Esophagus squamous epithelium (tissue), 4 donors: ENCODE measurements around the gene FEZF2.

Experiments used
- POLR2A ChIP-seq, 4 donors: fragments of 450-650 bp; IDR thresholded peaks; one replicate each; pipeline ENCODE4 v1.6.1; 2017; ENCODE audit warnings: antibody characterized with exemption in 4 of 4, mild to moderate bottlenecking in 4 of 4, moderate library complexity in 3 of 4
- TF ChIP-seq, protein P1 (sequence below), 6 experiments: fragments of 450-650 bp in 4 of 6; fragments of 200-600 bp in 2 of 6; sonication (generic) in 2 of 6; IDR thresholded peaks; one replicate each; pipeline ENCODE4 v1.5.1; 2016 to 2019; ENCODE audit warnings: antibody characterized with exemption in 6 of 6, mild to moderate bottlenecking in 4 of 6, moderate library complexity in 4 of 6

DNA sequence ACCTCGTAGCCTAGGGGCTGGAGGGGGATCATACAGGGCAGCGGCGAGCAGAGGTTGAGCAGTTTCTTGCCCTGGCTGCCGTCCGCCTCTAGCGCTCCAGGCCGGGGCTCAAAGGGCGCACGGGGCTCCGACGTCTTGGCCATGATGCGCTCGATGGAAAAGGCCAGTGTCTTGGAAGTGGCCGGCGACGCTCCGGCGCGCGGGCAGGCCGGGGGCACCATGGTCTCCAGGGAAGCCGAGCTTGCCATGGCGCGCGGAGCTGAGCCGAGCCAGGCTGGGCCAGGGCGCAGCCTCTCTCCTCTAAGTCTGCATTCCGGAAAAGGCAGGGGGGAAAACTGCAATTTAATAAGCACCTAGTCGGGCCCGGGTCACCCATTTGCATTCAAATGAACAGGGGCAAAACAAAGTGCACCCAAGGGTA lies 719 bp downstream of the FEZF2 start:
- TF ChIP-seq, protein P1, sequence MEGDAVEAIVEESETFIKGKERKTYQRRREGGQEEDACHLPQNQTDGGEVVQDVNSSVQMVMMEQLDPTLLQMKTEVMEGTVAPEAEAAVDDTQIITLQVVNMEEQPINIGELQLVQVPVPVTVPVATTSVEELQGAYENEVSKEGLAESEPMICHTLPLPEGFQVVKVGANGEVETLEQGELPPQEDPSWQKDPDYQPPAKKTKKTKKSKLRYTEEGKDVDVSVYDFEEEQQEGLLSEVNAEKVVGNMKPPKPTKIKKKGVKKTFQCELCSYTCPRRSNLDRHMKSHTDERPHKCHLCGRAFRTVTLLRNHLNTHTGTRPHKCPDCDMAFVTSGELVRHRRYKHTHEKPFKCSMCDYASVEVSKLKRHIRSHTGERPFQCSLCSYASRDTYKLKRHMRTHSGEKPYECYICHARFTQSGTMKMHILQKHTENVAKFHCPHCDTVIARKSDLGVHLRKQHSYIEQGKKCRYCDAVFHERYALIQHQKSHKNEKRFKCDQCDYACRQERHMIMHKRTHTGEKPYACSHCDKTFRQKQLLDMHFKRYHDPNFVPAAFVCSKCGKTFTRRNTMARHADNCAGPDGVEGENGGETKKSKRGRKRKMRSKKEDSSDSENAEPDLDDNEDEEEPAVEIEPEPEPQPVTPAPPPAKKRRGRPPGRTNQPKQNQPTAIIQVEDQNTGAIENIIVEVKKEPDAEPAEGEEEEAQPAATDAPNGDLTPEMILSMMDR (IDR thresholded peaks at IDR 0.05), result no peak
- TF ChIP-seq POLR2A (IDR thresholded peaks at IDR 0.05), result no peak
